WERI-Rb-1 (cell line): Measurements from ENCODE around the gene PDE2A.

Source experiments
- DNase-seq: peaks from one replicate; pipeline ENCODE4 v3.0.0-alpha.2; 2020
- H3K27ac ChIP-seq: fragments of 250-450 bp; sonication (Bioruptor Pico); 2 replicates; pipeline ENCODE4 v1.5.1; 2020; ENCODE audit warnings: mild to moderate bottlenecking, moderate library complexity
- H3K27me3 ChIP-seq: fragments of 250-450 bp; sonication (Bioruptor Pico); 2 replicates; pipeline ENCODE4 v1.5.1; 2021; ENCODE audit warnings: mild to moderate bottlenecking, low read depth, moderate library complexity; ENCODE audit not compliant: insufficient read depth, severe bottlenecking
- H3K36me3 ChIP-seq: fragments of 250-450 bp; sonication (Bioruptor Pico); 2 replicates; pipeline ENCODE4 v1.5.1; 2020; ENCODE audit warnings: mild to moderate bottlenecking, moderate library complexity
- H3K4me3 ChIP-seq: 2 replicates; pipeline ENCODE4 v1.5.1; 2011; ENCODE audit warnings: low read depth, mild to moderate bottlenecking, control low read depth, low read length
- H3K9me3 ChIP-seq: fragments of 250-450 bp; sonication (Bioruptor Pico); 2 replicates; pipeline ENCODE4 v1.5.1; 2021; ENCODE audit warnings: mild to moderate bottlenecking, moderate library complexity; ENCODE audit not compliant: severe bottlenecking
- CTCF ChIP-seq: IDR thresholded peaks from 2 replicates; pipeline ENCODE4 v1.5.1; 2011; ENCODE audit warnings: low read depth, mild to moderate bottlenecking, control low read depth, inconsistent platforms, low read length

PDE2A gene

GRCh38 chr11:72602250-72602904 is 71.8 kb downstream of the PDE2A start:
- no peaks in the 10 kb centered on the region for H3K9me3 ChIP-seq
- no peak overlapping the region for H3K4me3 ChIP-seq
- no peak for DNase-seq
- H3K36me3 ChIP-seq = no peaks in the 10 kb centered on the region
- TF ChIP-seq CTCF = no peak
- H3K27me3 ChIP-seq = no peaks in the 10 kb centered on the region
- H3K27ac ChIP-seq = no peak overlapping the region

DNA sequence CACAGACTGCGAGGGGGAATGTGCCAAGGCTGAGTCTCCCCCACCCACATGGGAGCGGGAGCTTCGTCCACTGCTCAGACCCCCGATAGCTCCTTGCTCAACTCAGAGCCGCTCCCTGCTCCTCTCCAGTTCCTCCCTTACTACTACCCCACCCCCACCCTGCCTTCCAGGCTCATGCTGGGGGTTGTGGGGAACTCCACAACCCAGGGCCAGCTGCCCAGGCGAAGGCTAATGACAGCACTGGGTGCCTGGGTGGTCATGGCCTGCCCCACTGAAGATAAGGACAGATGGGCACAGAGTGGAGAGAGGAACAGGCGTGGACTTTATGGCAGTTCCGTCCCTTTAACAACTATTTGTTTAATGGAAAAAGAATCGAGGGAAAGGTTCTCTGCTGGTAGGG is 73.7 kb downstream of the PDE2A start:
- DNase-seq = no peak
- no peaks in the 10 kb centered on the region for H3K27me3 ChIP-seq
- no peak overlapping the region for H3K27ac ChIP-seq
- H3K4me3 ChIP-seq = no peak overlapping the region
- H3K36me3 ChIP-seq = no peaks in the 10 kb centered on the region
- no peak for TF ChIP-seq CTCF
- no peaks in the 10 kb centered on the region for H3K9me3 ChIP-seq

- Histone ChIP-seq H3K4me3 (no peak overlapping the region), H3K36me3 (no peaks in the 10 kb centered on the region), H3K27ac (no peak overlapping the region), H3K9me3 (no peaks in the 10 kb centered on the region), H3K27me3 (no peaks in the 10 kb centered on the region)
- DNase-seq = no peak
- peak; percentile 32; the same call in 1 of the 2 replicates for TF ChIP-seq CTCF
Observed at GRCh38 chr11:72599325-72600117, 74.7 kb downstream of the PDE2A start.

DNA sequence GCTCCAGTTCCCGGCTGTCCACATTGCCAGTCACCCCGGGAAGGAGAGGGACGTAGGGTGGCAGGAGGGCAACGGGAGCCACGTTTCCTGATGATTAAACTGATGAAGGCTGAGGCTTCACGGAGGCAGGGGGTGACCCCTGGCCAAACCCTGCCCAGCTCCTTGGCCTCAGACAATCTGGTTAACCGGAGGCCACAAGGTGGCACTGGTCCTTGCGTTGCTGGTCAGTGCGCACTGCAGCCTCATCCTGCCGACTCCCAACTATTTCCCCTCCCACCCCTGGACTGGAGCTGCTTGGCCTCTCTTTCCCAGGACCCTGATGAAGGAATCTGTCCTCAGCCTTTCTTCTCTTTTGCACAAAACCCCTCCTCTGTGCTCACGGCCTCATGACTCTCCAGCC is 75.3 kb downstream of the PDE2A start:
- peak; percentile 76 for DNase-seq
- H3K4me3 ChIP-seq = no peak overlapping the region
- no peaks in the 10 kb centered on the region for H3K36me3 ChIP-seq
- H3K27me3 ChIP-seq = no peaks in the 10 kb centered on the region
- no peak overlapping the region; the same call in 1 of the 2 replicates for H3K27ac ChIP-seq
- H3K9me3 ChIP-seq = no peaks in the 10 kb centered on the region
- peak; percentile 91 for TF ChIP-seq CTCF

DNA sequence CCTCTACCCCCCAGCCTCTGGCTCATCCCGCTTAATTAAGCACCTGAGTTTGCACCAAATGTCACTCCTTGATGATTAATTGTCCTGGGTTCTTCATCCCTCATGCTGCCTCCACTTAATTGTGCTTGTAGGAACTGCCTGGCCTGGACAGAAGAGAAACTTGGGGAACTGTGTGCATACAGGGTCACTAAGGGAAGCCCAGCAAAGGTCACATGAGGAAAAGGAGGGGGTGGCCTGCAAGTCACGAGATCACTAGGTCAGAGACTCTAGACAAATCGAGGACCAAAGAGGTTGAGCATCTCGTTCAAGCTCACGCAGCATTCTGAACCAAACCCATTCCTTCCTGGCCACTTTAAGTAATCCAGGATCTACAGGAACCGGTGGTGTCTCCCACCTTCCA is 75.8 kb downstream of the PDE2A start:
- H3K9me3 ChIP-seq = no peaks in the 10 kb centered on the region
- no peak for DNase-seq
- H3K27ac ChIP-seq = no peak overlapping the region; the same call in 1 of the 2 replicates
- H3K27me3 ChIP-seq = no peaks in the 10 kb centered on the region
- TF ChIP-seq CTCF = no peak
- H3K36me3 ChIP-seq = no peaks in the 10 kb centered on the region
- no peak overlapping the region for H3K4me3 ChIP-seq
